Measurements from ENCODE around the gene TSHZ2.

GRCh38 chr20:53303413-53303760, 331.2 kb downstream of the TSHZ2 start:
- TF ChIP-seq CTCF (conservative IDR thresholded peaks at IDR 0.05) (no peak), ZFX (IDR thresholded peaks at IDR 0.05) (no peak)

Measured in C4-2B (cell line).